Endothelial cell of umbilical vein (primary cell): ENCODE data around the gene TCAP. TPM values are rescaled to one million over a fixed set of nuclear protein-coding genes. Genes with fewer than 3 reads are reported as not detected.

Source experiments
- BruUV-seq: library from RNA; stranded (reverse); fragments of 400-500 nt; replicated peaks from 2 replicates; lab custom pipeline; 2021; lab: Mats Ljungman, UMichigan
- CTCF ChIA-PET: fragments of 300-600, 350-600 bp; sonication (Branson Sonifier 250); formaldehyde crosslinking; loops from one replicate; lab custom pipeline; 2021; ENCODE audit warnings: antibody characterized with exemption, inconsistent platforms; lab: Charles Lee
- POLR2A ChIA-PET: fragments of 300-600, 350-600 bp; sonication (Branson Sonifier 250); formaldehyde crosslinking; loops from one replicate; lab custom pipeline; 2021; ENCODE audit warnings: antibody characterized with exemption, inconsistent platforms; lab: Charles Lee
- DNase-seq: peaks from one replicate; pipeline ENCODE4 v3.0.0-alpha.2; 2011; ENCODE audit warnings: low read depth, low spot score
- FAIRE-seq: peaks from 2 replicates; lab custom pipeline; 2011; peaks lifted over from hg19 to GRCh38; lab: Jason Lieb, UNC
- H2AFZ ChIP-seq: 2 replicates; pipeline ENCODE4 v1.6.0; 2012; ENCODE audit warnings: low read depth, low read length, control low read depth, inconsistent platforms
- H3K27ac ChIP-seq: 2 replicates; pipeline ENCODE4 v1.5.1; 2011; ENCODE audit warnings: low read depth, mild to moderate bottlenecking, control low read depth, low read length, moderate library complexity; ENCODE audit not compliant: insufficient read depth
- H3K27me3 ChIP-seq, 2 experiments: 2 replicates each; pipeline versions ENCODE4 v1.6.0 to v1.6.1; 2011; ENCODE audit warnings: low read length in 2 of 2, mixed read lengths in 1 of 2; ENCODE audit not compliant: control insufficient read depth in 2 of 2, insufficient read depth in 2 of 2
- H3K36me3 ChIP-seq, 2 experiments: 2 replicates in 1 of 2; 3 replicates in 1 of 2; pipeline ENCODE4 v1.5.1; 2011; ENCODE audit warnings: low read length in 2 of 2, mild to moderate bottlenecking in 1 of 2, moderate library complexity in 1 of 2; ENCODE audit not compliant: control insufficient read depth in 2 of 2, insufficient read depth in 2 of 2; ENCODE audit errors: extremely low read depth in 1 of 2
- H3K4me1 ChIP-seq: 3 replicates; pipeline ENCODE4 v1.5.1; 2011; ENCODE audit warnings: mild to moderate bottlenecking, low read length; ENCODE audit not compliant: control insufficient read depth, insufficient read depth; ENCODE audit errors: extremely low read depth
- H3K4me2 ChIP-seq: 2 replicates; pipeline ENCODE4 v1.6.1; 2011; ENCODE audit warnings: low read length, control low read depth, mixed read lengths; ENCODE audit not compliant: insufficient read depth
- H3K4me3 ChIP-seq, 3 experiments: fragments of 200-600 bp in 1 of 3; sonication (generic), shearing (Covaris generic) in 1 of 3; replicated peaks in 1 of 3; 2 replicates each; pipeline ENCODE4 v1.5.1; 2011 to 2016; ENCODE audit warnings: control low read depth in 3 of 3, low read length in 3 of 3, mild to moderate bottlenecking in 2 of 3, inconsistent platforms in 1 of 3, low read depth in 1 of 3, moderate library complexity in 1 of 3; ENCODE audit not compliant: insufficient read depth in 1 of 3
- H3K79me2 ChIP-seq: 2 replicates; pipeline ENCODE4 v1.6.0; 2012; ENCODE audit warnings: low read length, inconsistent platforms; ENCODE audit not compliant: control insufficient read depth, insufficient read depth
- H3K9ac ChIP-seq: replicated peaks from 2 replicates; pipeline ENCODE3; 2011; ENCODE audit warnings: low read length, control low read depth; ENCODE audit not compliant: insufficient read depth; ENCODE audit errors: extremely low read depth
- H3K9me1 ChIP-seq: replicated peaks from 3 replicates; pipeline ENCODE4 v1.6.0; 2011; ENCODE audit warnings: mild to moderate bottlenecking, low read length; ENCODE audit not compliant: control insufficient read depth, insufficient read depth; ENCODE audit errors: extremely low read depth
- H3K9me3 ChIP-seq: replicated peaks from 2 replicates; pipeline ENCODE4 v1.5.1; 2012; ENCODE audit warnings: low read length, inconsistent platforms; ENCODE audit not compliant: control insufficient read depth, insufficient read depth
- H4K20me1 ChIP-seq: replicated peaks from 2 replicates; pipeline ENCODE3; 2011; ENCODE audit warnings: mild to moderate bottlenecking, low read length; ENCODE audit not compliant: control insufficient read depth, insufficient read depth; ENCODE audit errors: extremely low read depth
- EZH2 ChIP-seq: IDR thresholded peaks from 2 replicates; pipeline ENCODE4 v1.6.1; 2012; ENCODE audit warnings: borderline replicate concordance, low read depth, mild to moderate bottlenecking, moderate library complexity, low read length, inconsistent platforms; ENCODE audit not compliant: severe bottlenecking
- FOS ChIP-seq: IDR thresholded peaks from 2 replicates; pipeline ENCODE4 v1.6.1; 2011; ENCODE audit warnings: mild to moderate bottlenecking, low read length, moderate library complexity, borderline replicate concordance; ENCODE audit not compliant: insufficient read depth
- GATA2 ChIP-seq: IDR thresholded peaks from 2 replicates; pipeline ENCODE4 v1.7.0; 2011; ENCODE audit warnings: low read depth, mild to moderate bottlenecking, moderate library complexity, mixed read lengths, low read length; ENCODE audit not compliant: insufficient read length, insufficient read depth
- JUN ChIP-seq: IDR thresholded peaks from 2 replicates; pipeline ENCODE4 v1.6.1; 2011; ENCODE audit warnings: borderline replicate concordance, low read depth; ENCODE audit not compliant: insufficient read length, insufficient read depth
- MAX ChIP-seq: IDR thresholded peaks from 2 replicates; pipeline ENCODE4 v1.6.1; 2011; ENCODE audit not compliant: insufficient read depth, insufficient read length
- MYC ChIP-seq: IDR thresholded peaks from one replicate; pipeline ENCODE4 v1.6.1; 2011; ENCODE audit warnings: mild to moderate bottlenecking, low read depth, low read length
- POLR2A ChIP-seq: IDR thresholded peaks from 2 replicates; pipeline ENCODE4 v1.6.1; 2012; ENCODE audit warnings: low read depth, mild to moderate bottlenecking, control low read depth, low read length
- POLR2AphosphoS5 ChIP-seq: IDR thresholded peaks from 2 replicates; pipeline ENCODE4 v1.6.1; 2012; ENCODE audit warnings: low read depth, mild to moderate bottlenecking, control low read depth, low read length, moderate library complexity; ENCODE audit not compliant: insufficient read depth
- dilution Hi-C: fragments of 300-500 bp; cut with MboI; formaldehyde crosslinking; loops from one replicate; pipeline ENCODE4 v1.15.0; 2019; ENCODE audit warnings: low sequenced_read_pairs; ENCODE audit not compliant: extremely low pct_ligation_motif_present
- intact Hi-C: fragments of 100-400 bp; cut with micrococcal nuclease; formaldehyde crosslinking; loops from one replicate; pipeline ENCODE4 v1.10.0; 2022
- polyA plus RNA-seq, 4 experiments: library from polyadenylated mRNA; depleted of rRNA in 3 of 4; stranded (reverse) in 3 of 4; unstranded in 1 of 4; fragments of >200 nt; gene quantifications; 2 replicates each; pipeline versions ENCODE4 v1.2.1 to v1.2.3, GENCODE V29; 2011 to 2012; ENCODE audit warnings: missing spikeins in 1 of 4
- total RNA-seq: library from RNA; stranded (reverse); gene quantifications from 2 replicates; pipeline ENCODE4 v1.2.3, GENCODE V29; 2021
- TF ChIP-seq, protein P1 (sequence below), 2 donors: IDR thresholded peaks; 1 replicate in 1 of 2; 2 replicates in 1 of 2; pipeline ENCODE4 v1.5.1; 2011; ENCODE audit warnings: low read length in 2 of 2, mild to moderate bottlenecking in 2 of 2, moderate library complexity in 2 of 2, control low read depth in 1 of 2, inconsistent platforms in 1 of 2, low read depth in 1 of 2; ENCODE audit not compliant: insufficient read depth in 1 of 2; ENCODE audit errors: extremely low read depth in 1 of 2

Gene TCAP
- total and polyA plus RNA-seq, 2 donors (not counting 3 experiments of a cell fraction or from before 2014, with no cell fraction given) = 0.51 to 0.93 TPM

DNA sequence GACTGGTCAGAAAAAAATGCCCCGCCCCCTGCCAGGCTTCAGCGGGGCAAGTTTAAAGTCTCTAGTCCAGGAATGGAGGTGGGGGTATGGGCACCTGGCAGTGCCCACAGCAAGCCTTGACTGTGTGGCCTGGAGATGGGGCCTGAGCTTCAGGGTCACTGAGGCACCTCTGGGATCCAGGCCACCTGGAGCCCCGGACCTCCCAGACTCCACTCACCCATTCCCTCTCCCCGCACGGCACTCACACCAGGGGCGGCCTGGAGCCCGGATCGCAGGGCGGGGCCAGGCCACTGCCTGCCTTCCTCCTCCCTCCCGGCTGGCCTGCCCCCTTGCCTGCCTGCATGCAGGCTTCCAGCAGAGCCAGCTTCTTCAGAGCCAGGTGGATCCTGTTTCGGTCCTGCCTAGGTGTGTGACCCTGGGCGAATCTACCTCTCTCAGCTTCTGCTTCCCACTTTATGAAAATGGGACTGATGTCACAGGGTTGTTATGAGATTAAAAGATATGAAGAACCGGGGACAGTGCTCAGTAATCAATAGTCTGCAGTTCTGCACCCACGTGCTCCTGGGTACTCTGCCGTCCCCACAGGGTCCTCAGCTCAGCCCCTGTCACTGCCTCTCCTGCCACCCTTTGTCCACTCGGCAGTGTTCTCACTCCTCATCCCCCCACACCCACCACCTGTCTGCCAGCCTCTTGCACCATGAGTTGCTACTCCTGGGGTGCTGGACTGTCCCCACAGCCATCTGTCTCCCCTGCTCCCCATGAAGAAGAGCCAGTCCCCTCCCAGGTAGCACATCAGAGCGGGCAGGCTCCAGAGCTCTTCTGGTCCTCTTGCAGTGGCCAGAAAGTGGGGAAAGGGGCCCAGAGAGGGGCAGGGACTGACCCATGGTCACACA, 1.2 kb upstream of the TCAP start:
- TF ChIP-seq JUN (no peak), POLR2AphosphoS5 (no peak), POLR2A (no peak), GATA2 (no peak), MYC (no peak), FOS (no peak), MAX (no peak), EZH2 (no peak)
- TF ChIP-seq, protein P1, sequence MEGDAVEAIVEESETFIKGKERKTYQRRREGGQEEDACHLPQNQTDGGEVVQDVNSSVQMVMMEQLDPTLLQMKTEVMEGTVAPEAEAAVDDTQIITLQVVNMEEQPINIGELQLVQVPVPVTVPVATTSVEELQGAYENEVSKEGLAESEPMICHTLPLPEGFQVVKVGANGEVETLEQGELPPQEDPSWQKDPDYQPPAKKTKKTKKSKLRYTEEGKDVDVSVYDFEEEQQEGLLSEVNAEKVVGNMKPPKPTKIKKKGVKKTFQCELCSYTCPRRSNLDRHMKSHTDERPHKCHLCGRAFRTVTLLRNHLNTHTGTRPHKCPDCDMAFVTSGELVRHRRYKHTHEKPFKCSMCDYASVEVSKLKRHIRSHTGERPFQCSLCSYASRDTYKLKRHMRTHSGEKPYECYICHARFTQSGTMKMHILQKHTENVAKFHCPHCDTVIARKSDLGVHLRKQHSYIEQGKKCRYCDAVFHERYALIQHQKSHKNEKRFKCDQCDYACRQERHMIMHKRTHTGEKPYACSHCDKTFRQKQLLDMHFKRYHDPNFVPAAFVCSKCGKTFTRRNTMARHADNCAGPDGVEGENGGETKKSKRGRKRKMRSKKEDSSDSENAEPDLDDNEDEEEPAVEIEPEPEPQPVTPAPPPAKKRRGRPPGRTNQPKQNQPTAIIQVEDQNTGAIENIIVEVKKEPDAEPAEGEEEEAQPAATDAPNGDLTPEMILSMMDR (IDR thresholded peaks at IDR 0.05; ENCODE audit: extremely low read depth in 1 of 2, insufficient read depth in 1 of 2, low read depth in 1 of 2, low read length in 2 of 2) = no peak
- POLR2A ChIA-PET = no interaction called here
- FAIRE-seq = no peak
- H4K20me1 ChIP-seq = no peaks in the 10 kb centered on the region
- no TSS peak for BruUV-seq
- peaks cover 13% of the 10 kb centered on the region for H3K4me1 ChIP-seq
- no peak for DNase-seq
- peaks cover 4 to 10% of the 10 kb centered on the region in 2 experiments for H3K27me3 ChIP-seq
- H3K9me3 ChIP-seq = no peaks in the 10 kb centered on the region
- CTCF ChIA-PET = interaction anchor here (0.9 to 1.4 kb wide), 4 partner anchors 9 to 42 kb away, joined by 3 to 5 read pairs (median 4); no protein-coding TSS in a partner anchor
- no peaks in the 10 kb centered on the region for H3K9me1 ChIP-seq
- no peak overlapping the region for H3K4me3 ChIP-seq
- no peak overlapping the region for H3K9ac ChIP-seq
- H2AFZ ChIP-seq = no peak overlapping the region
- H3K36me3 ChIP-seq = peaks cover 0 to 2% of the 10 kb centered on the region in 2 experiments
- dilution Hi-C loops (no loop called here), intact Hi-C loops (no loop called here)
- no peaks in the 10 kb centered on the region for H3K79me2 ChIP-seq
- no peak overlapping the region for H3K27ac ChIP-seq
- H3K4me2 ChIP-seq = no peak overlapping the region
